Epithelial cell of proximal tubule (primary cell): Measurements from ENCODE around the gene PDZD7. TPM values are rescaled to one million over a fixed set of nuclear protein-coding genes. Genes with fewer than 3 reads are reported as not detected.

Source experiments
- DNase-seq: peaks from one replicate; pipeline ENCODE4 v3.0.0-alpha.2; 2011; ENCODE audit warnings: low read depth
- H3K4me3 ChIP-seq: 2 replicates; pipeline ENCODE4 v1.5.1; 2011; ENCODE audit warnings: low read depth, mild to moderate bottlenecking, low read length
- total RNA-seq: library from RNA; depleted of rRNA; stranded (reverse); fragments of >200 nt; gene quantifications from 2 replicates; pipeline ENCODE4 v1.2.3, GENCODE V29; 2015
- TF ChIP-seq, protein P1 (sequence below): conservative IDR thresholded peaks from 2 replicates; pipeline ENCODE4 v1.5.1; 2012; ENCODE audit warnings: low read depth, mild to moderate bottlenecking, low read length

Gene PDZD7
- total RNA-seq, 1 donor from 2014 or later = 6.6 TPM

DNA sequence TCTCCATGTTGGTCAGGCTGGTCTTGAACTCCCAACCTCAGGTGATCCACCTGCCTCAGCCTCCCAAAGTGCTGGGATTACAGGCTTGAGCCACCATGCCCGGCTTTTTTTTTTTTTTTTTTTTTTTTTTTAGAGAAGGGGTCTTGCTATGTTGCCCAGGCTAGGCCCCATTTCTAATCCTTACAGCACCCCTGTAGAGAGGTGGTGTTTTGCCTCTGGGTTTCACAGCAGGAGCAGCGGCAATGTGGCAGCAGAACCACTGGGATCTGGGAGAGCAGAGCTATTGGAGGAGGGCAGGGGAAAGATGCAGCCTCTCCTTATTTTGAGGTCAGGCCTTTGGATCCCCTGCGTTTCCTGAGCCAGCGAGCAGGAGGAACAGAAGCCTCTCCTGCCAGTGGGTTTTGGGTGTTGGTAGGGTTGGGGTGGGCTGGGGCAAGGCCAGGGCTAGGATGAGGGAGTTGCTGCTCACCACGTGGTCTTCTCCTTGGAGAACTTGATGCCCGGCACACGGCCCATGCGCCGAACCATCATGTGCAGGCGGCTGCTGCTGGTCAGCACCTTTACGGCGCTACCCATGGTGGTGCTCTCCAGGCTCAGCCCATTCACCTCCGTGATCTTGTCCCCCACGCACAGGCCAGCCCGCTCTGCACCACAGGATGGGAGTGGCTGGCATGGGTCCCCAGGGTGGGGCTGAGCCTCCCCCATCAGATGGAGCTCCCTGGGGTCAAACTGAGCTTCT lies 7.8 kb downstream of the PDZD7 start:
- no peak for DNase-seq
- no peak overlapping the region for H3K4me3 ChIP-seq
- TF ChIP-seq, protein P1, sequence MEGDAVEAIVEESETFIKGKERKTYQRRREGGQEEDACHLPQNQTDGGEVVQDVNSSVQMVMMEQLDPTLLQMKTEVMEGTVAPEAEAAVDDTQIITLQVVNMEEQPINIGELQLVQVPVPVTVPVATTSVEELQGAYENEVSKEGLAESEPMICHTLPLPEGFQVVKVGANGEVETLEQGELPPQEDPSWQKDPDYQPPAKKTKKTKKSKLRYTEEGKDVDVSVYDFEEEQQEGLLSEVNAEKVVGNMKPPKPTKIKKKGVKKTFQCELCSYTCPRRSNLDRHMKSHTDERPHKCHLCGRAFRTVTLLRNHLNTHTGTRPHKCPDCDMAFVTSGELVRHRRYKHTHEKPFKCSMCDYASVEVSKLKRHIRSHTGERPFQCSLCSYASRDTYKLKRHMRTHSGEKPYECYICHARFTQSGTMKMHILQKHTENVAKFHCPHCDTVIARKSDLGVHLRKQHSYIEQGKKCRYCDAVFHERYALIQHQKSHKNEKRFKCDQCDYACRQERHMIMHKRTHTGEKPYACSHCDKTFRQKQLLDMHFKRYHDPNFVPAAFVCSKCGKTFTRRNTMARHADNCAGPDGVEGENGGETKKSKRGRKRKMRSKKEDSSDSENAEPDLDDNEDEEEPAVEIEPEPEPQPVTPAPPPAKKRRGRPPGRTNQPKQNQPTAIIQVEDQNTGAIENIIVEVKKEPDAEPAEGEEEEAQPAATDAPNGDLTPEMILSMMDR = no peak

DNA sequence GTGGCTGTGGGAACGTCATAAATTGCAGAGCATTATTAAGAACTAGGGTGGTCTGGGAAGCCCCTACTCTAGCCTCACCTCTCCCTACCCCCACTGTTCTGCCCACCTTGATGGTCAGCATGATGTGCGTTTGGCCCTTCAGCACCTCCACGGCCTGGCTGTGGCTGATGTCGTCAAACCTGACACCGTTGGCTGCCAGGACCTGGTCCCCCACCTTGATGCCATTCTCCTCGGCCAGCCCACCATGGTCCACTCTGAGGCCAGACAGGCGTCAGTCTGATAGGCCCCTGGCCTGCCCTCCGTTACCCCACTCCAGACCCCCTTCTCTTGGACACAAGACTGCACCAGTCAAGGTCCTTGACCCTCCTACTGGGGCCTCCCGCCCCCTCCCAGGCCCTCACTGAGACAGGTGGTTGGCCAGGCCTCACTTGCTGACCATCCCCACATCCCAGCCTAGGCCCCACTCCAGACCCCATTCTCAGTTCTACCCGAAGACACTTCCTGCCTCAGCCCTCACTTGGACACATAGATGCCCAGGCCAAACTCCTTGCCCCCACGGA lies 9.2 kb downstream of the PDZD7 start:
- TF ChIP-seq, protein P1 = no peak
- no peak for DNase-seq
- H3K4me3 ChIP-seq = no peak overlapping the region

DNA sequence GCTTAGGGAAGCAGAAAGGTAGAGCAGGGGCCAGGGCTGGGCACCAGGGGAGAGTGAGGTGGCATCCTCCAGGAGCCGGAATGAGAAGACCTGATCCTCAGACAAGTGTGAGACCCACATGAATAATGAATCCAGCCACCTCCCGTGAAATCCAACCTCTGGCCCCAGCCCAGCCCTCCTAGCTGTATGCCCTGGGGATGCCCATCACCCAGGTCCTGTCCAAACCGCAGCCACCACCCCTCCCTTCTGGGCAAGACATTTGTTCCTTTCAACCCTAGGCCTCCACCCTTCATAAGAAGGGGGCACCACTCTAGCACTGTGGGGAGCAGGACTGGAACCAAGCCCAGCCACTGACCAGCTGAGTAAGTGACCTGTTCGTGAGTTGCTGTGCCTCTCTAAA lies 9.7 kb downstream of the PDZD7 start:
- TF ChIP-seq, protein P1 = no peak
- no peak for DNase-seq

DNA sequence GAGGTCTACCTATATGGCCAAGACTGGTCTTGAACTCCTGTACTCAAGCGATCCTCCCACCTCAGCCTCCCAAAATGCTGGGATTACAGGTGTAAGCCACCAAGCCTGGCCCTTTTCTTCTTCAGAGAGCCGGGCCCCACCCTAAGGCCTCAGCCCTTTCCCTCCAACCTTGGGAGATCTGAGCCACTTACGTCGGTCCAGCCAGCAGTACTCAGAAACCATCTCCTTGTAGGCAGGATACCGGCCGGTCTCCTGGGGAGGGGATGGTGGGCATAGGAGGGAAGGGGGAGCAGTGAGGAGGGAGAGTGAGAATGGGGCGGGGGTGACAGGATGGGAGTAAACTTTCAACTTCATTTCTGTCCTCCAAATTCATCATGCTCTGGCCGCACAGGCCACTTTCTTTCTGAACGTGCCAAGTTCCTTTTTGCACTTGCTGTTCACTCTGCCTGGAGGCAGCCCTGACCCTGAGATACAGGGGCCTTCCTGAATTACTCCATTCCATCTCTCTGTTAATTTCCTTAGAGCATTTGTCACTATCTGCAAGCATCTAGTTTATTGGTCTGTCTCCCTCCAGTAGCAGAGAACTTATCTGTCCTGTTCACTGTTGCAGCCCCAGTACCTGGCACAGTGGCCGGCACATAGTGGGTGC lies 10.4 kb downstream of the PDZD7 start:
- H3K4me3 ChIP-seq = no peak overlapping the region
- TF ChIP-seq, protein P1 = no peak
- DNase-seq = no peak

More for the DNA sequence above, 9.7 kb downstream of the PDZD7 start:
- no peak overlapping the region for H3K4me3 ChIP-seq

DNA sequence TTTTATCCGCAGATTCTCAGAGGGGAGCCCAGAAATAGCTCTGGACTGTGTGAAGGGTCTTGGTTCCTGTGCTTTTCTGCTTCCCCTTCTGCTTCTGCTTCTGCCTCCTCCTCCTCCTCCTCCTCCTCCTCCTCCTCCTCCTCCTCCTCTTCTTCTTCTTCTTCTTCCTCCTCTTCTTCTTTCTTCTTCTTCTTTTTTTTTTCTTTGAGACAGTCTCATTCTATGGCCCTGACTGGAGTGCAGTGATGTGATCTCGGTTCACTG lies 11.6 kb downstream of the PDZD7 start:
- DNase-seq = no peak
- H3K4me3 ChIP-seq = no peak overlapping the region

DNA sequence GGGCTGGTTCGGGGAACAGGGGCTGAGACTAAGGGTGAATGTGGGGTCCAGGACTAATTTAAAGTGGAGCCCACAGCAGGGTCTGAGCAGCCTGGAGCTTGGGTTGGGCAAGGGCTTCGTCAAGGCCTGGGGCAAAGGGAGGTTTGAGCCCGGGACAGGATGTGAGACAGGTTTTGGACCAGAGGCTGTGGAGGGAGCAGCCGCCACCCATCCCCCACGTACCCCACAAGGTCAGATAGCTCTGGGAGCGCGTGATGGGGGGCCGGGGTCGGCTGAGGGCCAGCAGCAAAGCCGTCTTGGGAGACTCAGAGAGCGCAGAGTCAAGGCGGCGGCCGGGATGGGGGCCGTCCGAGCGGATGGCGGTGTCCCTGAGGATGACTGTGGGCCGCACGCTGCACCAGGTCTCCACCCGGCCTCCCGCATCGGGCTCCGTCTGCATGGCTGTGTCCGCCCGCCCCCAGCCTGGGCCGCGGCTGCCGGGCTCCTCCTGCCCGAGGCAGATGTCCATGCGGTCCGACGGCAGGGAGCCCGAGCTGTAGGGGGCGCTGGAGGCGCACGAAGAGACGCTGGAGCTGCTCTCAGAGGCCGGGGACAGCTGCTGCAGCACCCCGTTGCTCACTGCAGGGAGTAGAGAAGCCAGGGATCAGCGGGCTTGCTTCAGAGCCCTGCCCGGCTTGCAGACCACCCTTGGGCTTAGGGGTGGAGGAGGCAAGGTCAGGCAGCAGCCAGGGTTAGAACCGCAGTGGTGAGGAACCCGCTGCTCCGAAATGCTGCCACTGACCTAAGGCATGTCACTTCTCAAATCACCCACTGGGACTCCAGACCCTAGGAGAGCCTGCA lies 12.1 kb downstream of the PDZD7 start:
- H3K4me3 ChIP-seq = no peak overlapping the region
- no peak for DNase-seq
- TF ChIP-seq, protein P1 = peak; percentile 78

More for the DNA sequence above, 11.6 kb downstream of the PDZD7 start:
- TF ChIP-seq, protein P1 = no peak
